ENCODE data around the gene TBX18. TPM values are rescaled to one million over a fixed set of nuclear protein-coding genes. Genes with fewer than 3 reads are reported as not detected.

TBX18 gene
- total and polyA plus RNA-seq, 9 of the 15 experiments (the other 6 are each of a cell fraction or from before 2014, with no cell fraction given), result 4.0 to 36.1 (median 20.7) TPM

DNA sequence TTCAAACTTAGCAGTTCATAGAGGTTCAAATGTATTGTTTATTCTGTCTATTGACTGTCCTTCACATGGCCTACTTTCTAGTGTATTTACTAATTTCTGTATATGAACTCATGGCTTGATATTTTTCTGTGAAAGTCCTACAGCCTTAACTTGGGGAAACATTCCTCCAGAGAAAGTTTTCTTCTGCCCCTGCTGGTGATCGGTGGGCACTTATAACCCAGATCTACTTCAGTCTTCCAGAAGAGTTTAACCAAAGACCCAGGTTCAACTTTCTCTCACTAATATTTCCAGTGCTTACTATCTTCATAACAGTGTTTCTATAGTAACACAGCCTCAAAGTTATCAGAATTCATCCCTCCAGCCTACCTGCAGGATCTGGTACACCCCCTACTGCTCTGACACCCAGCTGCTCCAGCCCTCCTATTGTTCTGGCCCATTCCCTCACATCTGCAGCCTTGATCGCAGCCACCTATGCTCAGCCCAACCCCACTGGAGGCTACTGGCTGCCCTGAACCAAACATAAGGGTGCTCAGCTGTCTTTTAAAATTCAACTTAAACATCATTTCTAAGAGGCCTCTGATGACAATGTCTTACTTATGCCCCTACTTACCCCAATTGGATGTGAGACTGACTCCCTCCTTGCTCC, 72.3 kb downstream of the TBX18 start:
- WGBS (ENCODE audit: insufficient coverage, low coverage, missing lambda C conversion rate), result 47% methylated on average over 2 of the region's 2 CpGs
- BruUV-seq (replicated peaks), result no TSS peak

More for the DNA sequence above, 72.3 kb downstream of the TBX18 start:
- TF ChIP-seq ELF1 (tag; IDR thresholded peaks at IDR 0.05) (no peak), YBX1 (IDR thresholded peaks at IDR 0.05) (no peak), SAP30 (IDR thresholded peaks at IDR 0.05; ENCODE audit: borderline replicate concordance, insufficient read depth, low read depth, low read length, poor library complexity, severe bottlenecking) (no peak), FOXK1 (CRISPR knock-in tag; IDR thresholded peaks at IDR 0.05; ENCODE audit: borderline replicate concordance) (no peak), SMAD4 (CRISPR knock-in tag; conservative IDR thresholded peaks at IDR 0.05) (no peak), FUS (optimal IDR thresholded peaks at IDR 0.05; ENCODE audit: low read depth, low read length) (no peak), NR0B1 (IDR thresholded peaks at IDR 0.05; ENCODE audit: partially characterized antibody) (no peak), ZFPM2 (CRISPR knock-in tag; IDR thresholded peaks at IDR 0.05) (no peak)
- TF ChIP-seq, protein P1, sequence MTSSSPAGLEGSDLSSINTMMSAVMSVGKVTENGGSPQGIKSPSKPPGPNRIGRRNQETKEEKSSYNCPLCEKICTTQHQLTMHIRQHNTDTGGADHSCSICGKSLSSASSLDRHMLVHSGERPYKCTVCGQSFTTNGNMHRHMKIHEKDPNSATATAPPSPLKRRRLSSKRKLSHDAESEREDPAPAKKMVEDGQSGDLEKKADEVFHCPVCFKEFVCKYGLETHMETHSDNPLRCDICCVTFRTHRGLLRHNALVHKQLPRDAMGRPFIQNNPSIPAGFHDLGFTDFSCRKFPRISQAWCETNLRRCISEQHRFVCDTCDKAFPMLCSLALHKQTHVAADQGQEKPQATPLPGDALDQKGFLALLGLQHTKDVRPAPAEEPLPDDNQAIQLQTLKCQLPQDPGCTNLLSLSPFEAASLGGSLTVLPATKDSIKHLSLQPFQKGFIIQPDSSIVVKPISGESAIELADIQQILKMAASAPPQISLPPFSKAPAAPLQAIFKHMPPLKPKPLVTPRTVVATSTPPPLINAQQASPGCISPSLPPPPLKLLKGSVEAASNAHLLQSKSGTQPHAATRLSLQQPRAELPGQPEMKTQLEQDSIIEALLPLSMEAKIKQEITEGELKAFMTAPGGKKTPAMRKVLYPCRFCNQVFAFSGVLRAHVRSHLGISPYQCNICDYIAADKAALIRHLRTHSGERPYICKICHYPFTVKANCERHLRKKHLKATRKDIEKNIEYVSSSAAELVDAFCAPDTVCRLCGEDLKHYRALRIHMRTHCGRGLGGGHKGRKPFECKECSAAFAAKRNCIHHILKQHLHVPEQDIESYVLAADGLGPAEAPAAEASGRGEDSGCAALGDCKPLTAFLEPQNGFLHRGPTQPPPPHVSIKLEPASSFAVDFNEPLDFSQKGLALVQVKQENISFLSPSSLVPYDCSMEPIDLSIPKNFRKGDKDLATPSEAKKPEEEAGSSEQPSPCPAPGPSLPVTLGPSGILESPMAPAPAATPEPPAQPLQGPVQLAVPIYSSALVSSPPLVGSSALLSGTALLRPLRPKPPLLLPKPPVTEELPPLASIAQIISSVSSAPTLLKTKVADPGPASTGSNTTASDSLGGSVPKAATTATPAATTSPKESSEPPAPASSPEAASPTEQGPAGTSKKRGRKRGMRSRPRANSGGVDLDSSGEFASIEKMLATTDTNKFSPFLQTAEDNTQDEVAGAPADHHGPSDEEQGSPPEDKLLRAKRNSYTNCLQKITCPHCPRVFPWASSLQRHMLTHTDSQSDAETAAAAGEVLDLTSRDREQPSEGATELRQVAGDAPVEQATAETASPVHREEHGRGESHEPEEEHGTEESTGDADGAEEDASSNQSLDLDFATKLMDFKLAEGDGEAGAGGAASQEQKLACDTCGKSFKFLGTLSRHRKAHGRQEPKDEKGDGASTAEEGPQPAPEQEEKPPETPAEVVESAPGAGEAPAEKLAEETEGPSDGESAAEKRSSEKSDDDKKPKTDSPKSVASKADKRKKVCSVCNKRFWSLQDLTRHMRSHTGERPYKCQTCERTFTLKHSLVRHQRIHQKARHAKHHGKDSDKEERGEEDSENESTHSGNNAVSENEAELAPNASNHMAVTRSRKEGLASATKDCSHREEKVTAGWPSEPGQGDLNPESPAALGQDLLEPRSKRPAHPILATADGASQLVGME (CRISPR knock-in tag; IDR thresholded peaks at IDR 0.05), result no peak
- TF ChIP-seq, protein P2, sequence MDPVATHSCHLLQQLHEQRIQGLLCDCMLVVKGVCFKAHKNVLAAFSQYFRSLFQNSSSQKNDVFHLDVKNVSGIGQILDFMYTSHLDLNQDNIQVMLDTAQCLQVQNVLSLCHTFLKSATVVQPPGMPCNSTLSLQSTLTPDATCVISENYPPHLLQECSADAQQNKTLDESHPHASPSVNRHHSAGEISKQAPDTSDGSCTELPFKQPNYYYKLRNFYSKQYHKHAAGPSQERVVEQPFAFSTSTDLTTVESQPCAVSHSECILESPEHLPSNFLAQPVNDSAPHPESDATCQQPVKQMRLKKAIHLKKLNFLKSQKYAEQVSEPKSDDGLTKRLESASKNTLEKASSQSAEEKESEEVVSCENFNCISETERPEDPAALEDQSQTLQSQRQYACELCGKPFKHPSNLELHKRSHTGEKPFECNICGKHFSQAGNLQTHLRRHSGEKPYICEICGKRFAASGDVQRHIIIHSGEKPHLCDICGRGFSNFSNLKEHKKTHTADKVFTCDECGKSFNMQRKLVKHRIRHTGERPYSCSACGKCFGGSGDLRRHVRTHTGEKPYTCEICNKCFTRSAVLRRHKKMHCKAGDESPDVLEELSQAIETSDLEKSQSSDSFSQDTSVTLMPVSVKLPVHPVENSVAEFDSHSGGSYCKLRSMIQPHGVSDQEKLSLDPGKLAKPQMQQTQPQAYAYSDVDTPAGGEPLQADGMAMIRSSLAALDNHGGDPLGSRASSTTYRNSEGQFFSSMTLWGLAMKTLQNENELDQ (CRISPR knock-in tag; IDR thresholded peaks at IDR 0.05; ENCODE audit: borderline replicate concordance), result no peak
- H2AFZ ChIP-seq (ENCODE audit: low read depth, low read length), result no peak overlapping the region
- ChIA-PET CTCF (ENCODE audit: low intra/inter-chr PET ratio) (interaction anchor here (0.5 kb wide), 1 partner anchor 1107 kb away, joined by 4 read pairs; no protein-coding TSS in a partner anchor), POLR2A (no interaction called here)
- no peak overlapping the region for H3K4me3 ChIP-seq
- no peak overlapping the region for H3K4me2 ChIP-seq (ENCODE audit: insufficient read depth, low read length)
- intact Hi-C loops (cut with micrococcal nuclease) (no loop called here), in situ Hi-C loops (cut with MboI) (no loop called here)
- no peak overlapping the region for H3K27ac ChIP-seq (ENCODE audit: extremely low read depth, low read depth, low read length)
- no peaks in the 10 kb centered on the region for H3K9me1 ChIP-seq (ENCODE audit: control insufficient read depth, insufficient read depth, low read length)
- no peak overlapping the region for H3K9ac ChIP-seq (ENCODE audit: insufficient read depth in 1 of 2, low read depth in 2 of 2, low read length in 2 of 2)
- DNase-seq (ENCODE audit: extremely low read depth in 1 of 4, low spot score in 3 of 4) (no peak), FAIRE-seq (no peak), ATAC-seq (no peak)
- H3K79me2 ChIP-seq (ENCODE audit: control insufficient read depth, insufficient read depth, low read length), result no peaks in the 10 kb centered on the region
- no peaks in the 10 kb centered on the region for H3K9me3 ChIP-seq (replicated peaks; ENCODE audit: control insufficient read depth, insufficient read depth, low read depth, low read length)
- H3K27me3 ChIP-seq (ENCODE audit: control insufficient read depth in 2 of 2, insufficient read depth in 2 of 2, low read length in 2 of 2), result no peaks in the 10 kb centered on the region
- H4K20me1 ChIP-seq (replicated peaks; ENCODE audit: control insufficient read depth, insufficient read depth, low read length), result no peaks in the 10 kb centered on the region
- H3K36me3 ChIP-seq (ENCODE audit: control insufficient read depth, insufficient read depth, low read length), result no peaks in the 10 kb centered on the region
- no peaks in the 10 kb centered on the region for H3K4me1 ChIP-seq (replicated peaks in 1 of 2; ENCODE audit: control insufficient read depth in 2 of 2, insufficient read depth in 2 of 2, low read length in 2 of 2)
